ENCODE data around the gene PKN1.
"Not testable (repeated sequence)": the region's sequence is repeated elsewhere in the genome, so short reads cannot be mapped to it uniquely, and the experiment has no call there.

PKN1 gene

GRCh38 chr19:14432791-14433553 is at the start of gene PKN1:
Gene PKN1 (plus strand): TSS chr19:14433306. CDS start chr19:14433522, 216 bp downstream.
- no peak for DNase-seq (ENCODE audit: low read depth in 2 of 2, low spot score in 1 of 2)

DNA sequence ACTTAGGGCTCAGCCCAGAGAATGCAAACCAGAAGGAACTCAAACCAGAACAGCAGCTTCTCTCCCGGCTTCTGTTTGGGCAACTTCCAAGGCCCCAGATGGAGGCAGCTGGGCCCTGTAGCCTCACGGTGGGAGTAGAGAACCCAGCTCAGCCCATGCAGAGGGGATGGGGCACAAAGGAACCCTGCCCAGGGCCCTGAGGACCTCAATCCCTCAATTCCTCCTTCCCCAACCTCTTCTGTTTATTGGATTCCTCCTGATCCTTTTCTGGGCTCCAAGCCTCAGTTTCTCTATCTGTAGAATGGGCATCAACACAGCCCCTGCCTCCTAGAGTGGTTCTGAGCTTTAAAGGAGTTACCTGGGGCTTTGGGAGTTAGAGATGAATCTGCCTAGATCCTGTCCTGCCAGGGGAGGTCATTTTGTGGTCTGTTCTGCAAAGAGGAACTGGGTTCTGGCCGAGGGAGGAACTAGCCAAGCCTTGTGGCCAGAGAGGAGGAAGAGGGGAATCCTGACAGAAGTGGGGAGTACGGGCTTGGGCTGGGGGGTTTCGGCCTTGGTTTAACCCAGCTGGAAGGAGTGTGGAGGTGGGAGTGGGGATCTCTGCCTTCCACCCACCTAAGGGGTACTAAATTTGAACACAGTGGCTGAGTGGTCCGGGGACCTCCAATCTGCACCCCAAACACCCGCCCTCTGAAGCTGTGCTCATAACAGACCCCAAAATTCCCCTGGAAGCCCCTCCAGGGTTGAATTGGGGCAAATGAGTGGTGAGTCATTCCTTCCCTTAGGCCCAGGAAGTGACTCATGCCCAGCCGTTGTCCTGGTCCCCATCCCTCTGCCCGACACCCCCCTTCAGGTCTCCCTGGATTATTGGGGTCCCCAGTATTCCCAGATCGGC is 49.2 kb upstream of the PKN1 start:
- peak in 1 of 2 donors; percentile 60 for DNase-seq (ENCODE audit: low read depth in 2 of 2, low spot score in 1 of 2)

DNA sequence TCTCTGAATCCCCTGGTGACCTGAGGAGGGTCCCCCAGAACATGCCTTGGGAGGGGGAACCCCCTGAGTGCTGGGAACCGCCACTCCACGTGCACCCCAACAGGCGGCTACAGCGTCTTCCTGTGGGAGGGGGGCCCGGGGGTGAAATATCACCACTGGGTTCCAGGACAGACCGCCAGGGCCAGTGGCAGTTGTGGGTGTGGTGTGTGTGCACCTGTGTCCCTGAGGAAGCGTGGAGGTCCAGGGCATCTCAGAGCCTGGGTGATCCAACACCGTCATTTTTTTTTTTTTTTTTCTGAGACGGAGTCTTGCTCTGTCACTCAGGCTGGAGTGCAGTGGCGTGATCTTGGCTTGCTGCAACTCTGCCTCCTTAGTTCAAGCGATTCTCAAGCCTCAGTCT is 47.6 kb upstream of the PKN1 start:
- no peak for DNase-seq (ENCODE audit: low read depth in 2 of 2, low spot score in 1 of 2)

DNA sequence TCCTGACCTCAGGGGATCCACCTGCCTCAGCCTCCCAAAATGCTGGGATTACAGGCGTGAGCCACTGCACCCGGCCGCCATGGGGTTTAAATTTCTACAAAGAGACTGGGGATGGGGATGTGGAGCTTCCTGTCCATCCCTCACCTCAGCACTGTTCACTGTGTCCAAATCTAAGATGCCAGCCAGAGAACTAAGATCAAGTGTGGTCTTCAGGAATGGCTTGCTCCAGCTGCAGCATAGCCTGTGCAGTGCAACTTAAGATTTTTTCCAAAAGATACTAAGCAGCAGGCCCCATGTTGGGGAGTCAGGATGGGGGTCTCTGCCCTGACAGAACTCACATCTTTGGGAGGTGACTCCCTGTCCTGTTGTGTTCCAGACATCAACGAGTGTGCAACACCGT is 42.6 kb upstream of the PKN1 start:
- DNase-seq (ENCODE audit: low read depth in 2 of 2, low spot score in 1 of 2): no peak

- no peak for DNase-seq (ENCODE audit: low read depth in 2 of 2, low spot score in 1 of 2)
Measured at GRCh38 chr19:14391156-14391821, 41.8 kb upstream of the PKN1 start.

- DNase-seq (ENCODE audit: low read depth in 2 of 2, low spot score in 1 of 2): no peak
Measured at GRCh38 chr19:14393329-14393728, 39.8 kb upstream of the PKN1 start.

DNA sequence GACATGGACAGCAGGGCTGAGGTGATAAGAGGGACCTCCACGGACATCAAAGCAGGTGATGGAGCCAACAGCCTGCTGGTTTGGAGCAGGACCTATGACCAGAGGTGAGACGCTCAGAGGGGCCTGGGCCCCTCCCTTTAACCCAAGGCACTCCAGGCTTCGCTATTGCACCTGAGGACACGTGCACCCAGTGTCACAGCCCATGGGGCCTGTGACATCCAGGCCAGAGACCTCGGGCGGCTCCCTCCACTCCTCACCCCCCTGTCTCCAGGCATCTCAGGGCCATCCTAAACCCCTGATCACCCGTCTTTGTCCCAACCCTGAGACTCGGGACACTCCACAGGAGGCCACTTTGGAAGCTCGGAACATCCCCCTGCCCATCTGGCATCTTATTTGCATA is 38.9 kb upstream of the PKN1 start:
- DNase-seq (ENCODE audit: low read depth in 2 of 2, low spot score in 1 of 2): no peak

- no peak for DNase-seq (ENCODE audit: low read depth in 2 of 2, low spot score in 1 of 2)
Measured at GRCh38 chr19:14395262-14395661, 37.8 kb upstream of the PKN1 start.

DNA sequence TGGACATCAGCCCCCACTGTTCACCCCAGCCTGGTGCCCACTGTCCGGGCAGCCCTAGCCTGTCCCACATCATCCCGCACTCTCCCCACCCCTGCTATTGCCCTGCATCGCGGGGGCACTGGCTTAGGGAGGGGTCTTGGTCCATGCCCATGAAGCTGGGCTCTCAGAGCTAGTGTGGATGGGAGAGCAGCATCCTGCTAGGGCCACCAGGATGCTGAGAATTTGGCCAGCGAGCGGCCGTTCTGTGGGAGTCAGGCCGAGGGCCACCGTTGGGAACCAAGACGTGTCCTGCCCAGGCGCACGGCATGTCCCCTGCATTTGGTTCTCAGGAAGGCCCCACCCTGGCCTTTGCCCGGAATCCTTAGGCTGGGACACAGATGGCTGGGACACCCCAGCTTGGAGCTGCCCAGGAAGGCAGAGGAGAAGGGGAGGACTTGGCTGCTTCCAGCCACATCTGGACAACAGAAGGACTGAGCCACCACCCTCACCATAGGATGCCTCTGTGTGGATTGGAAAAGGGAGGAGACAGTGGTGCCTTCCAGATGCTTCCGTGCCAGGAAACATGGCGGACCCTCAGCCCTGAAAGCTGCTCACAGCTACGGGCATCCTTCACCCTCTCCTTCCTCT is 37.3 kb upstream of the PKN1 start:
- no peak for DNase-seq (ENCODE audit: low read depth in 2 of 2, low spot score in 1 of 2)

GRCh38 chr19:14396730-14397129 is 36.4 kb upstream of the PKN1 start:
- not testable (repeated sequence) for DNase-seq (ENCODE audit: low read depth in 2 of 2, low spot score in 1 of 2)

DNA sequence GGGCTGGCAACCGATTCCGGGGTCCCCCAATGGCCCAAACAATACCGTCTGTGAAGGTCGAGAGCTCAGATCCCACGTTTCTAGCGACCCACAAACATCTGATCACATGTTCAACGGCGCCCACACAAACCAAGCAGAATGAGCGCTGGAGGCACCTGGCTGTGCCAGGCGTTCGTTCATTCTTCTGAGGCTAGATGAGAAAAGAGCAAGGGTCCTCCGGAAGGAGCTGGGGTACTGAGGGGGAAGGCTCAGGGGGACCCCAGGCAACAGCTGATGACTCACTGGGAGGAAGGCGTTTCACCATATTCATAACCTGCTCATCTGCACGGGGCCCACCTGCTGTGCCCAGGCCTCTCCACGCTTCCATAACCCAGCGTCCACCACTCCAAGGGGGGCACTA is 35.9 kb upstream of the PKN1 start:
- not testable (repeated sequence) for DNase-seq (ENCODE audit: low read depth in 2 of 2, low spot score in 1 of 2)

GRCh38 chr19:14400951-14401431 is 32.1 kb upstream of the PKN1 start:
- DNase-seq (ENCODE audit: low read depth in 2 of 2, low spot score in 1 of 2): no peak

DNA sequence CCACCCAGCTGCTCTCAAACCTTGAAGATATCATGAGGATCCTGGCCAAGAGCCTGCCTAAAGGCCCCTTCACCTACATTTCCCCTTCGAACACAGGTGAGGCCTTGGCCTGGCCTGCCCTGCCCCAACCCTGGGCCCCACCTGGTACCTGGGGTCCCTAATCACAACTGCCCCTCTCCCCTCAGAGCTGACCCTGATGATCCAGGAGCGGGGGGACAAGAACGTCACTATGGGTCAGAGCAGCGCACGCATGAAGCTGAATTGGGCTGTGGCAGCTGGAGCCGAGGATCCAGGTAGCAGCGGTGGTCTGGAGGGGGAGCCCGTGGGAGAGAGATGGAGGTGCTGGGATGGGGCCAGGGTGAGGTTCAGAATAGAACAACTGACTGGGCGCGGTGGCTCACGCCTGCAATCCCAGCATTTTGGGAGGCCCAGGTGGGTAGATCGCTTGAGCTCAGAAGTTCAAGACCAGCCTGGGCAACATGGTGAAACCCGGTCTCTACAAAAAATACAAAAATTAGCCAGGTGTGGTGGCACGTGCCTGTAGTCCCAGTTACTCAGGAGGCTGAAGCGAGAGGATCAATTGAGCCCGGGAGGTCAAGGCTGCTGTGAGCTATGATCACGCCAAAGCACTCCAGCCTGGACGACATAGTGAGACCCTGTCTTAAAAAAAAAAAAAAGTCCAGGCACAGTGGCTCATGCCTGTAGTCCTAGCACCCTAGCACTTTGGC is 31.5 kb upstream of the PKN1 start:
- no peak for DNase-seq (ENCODE audit: low read depth in 2 of 2, low spot score in 1 of 2)

DNA sequence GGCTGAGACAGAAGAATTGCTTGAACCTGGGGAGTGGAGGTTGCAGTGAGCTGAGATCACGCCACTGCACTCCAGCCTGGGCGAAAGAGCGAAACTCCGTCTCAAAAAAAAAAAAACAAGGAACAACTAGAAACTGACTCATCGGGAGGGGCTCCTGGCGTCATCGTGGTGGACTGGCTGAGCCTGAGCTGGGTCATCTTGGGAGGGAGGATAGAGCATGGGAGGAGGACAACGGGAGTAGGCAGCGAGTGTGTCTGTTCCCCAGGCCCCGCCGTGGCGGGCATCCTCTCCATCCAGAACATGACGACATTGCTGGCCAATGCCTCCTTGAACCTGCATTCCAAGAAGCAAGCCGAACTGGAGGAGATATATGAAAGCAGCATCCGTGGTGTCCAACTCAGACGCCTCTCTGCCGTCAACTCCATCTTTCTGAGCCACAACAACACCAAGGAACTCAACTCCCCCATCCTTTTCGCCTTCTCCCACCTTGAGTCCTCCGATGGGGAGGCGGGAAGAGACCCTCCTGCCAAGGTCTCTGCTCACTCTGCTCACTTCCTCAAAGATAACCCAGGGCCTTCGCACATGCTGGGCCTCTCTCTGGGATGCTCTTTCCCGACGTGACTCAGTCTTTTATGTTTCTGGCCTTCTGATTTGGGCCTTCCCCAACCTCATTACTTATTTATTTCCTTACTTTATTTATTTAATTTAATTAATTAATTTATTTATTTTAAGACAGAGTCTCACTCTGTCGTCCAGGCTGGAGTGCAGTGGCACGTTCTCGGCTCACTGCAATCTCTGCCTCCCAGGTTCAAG is 30.6 kb upstream of the PKN1 start:
- no peak for DNase-seq (ENCODE audit: low read depth in 2 of 2, low spot score in 1 of 2)

GRCh38 chr19:14403145-14403930 is 29.8 kb upstream of the PKN1 start:
- not testable (repeated sequence) for DNase-seq (ENCODE audit: low read depth in 2 of 2, low spot score in 1 of 2)

- no peak for DNase-seq (ENCODE audit: low read depth in 2 of 2, low spot score in 1 of 2)
Measured at GRCh38 chr19:14404312-14404711, 28.8 kb upstream of the PKN1 start.

- DNase-seq (ENCODE audit: low read depth in 2 of 2, low spot score in 1 of 2): no peak
Measured at GRCh38 chr19:14405380-14405757, 27.7 kb upstream of the PKN1 start.

GRCh38 chr19:14405758-14406644 is 27.1 kb upstream of the PKN1 start:
- DNase-seq (ENCODE audit: low read depth in 2 of 2, low spot score in 1 of 2): peak; percentile 67 to 81
